A549 treated with Hydrocortisone at 1 μM for 4 hours (cell line): ENCODE data around the gene FBXO44. TPM values are rescaled to one million over a fixed set of nuclear protein-coding genes. Genes with fewer than 3 reads are reported as not detected.

Source experiments
- total RNA-seq: library from RNA; stranded (reverse); fragments of 200-300 nt; extraction: Qiagen RNA extraction; gene quantifications from 5 replicates; pipeline ENCODE4 v1.2.3, GENCODE V29; 2022

FBXO44 gene
- 15.2 to 18.2 TPM (median 16.2 TPM) in 5 replicates for total RNA-seq

GRCh38 chr1:11654137-11654938 lies at the start of gene FBXO44, which contains the start of gene FBXO2:
Gene FBXO44, plus strand, starts transcription at chr1:11654877. Its CDS starts 959 bp downstream, at chr1:11655836.
Gene FBXO2, minus strand, starts transcription at chr1:11654429. Its CDS starts 89 bp downstream, at chr1:11654340.

GRCh38 chr1:11681071-11681771 lies 26.5 kb downstream of the FBXO44 start, which contains the start of gene MAD2L2:
Gene MAD2L2, minus strand, starts transcription at chr1:11681148. Its CDS starts 547 bp downstream, at chr1:11680601.

GRCh38 chr1:11691302-11691914 lies 36.7 kb downstream of the FBXO44 start, which contains the start of gene DRAXIN:
Gene DRAXIN, plus strand, starts transcription at chr1:11691710. Its CDS starts 14,549 bp downstream, at chr1:11706259.

Other genes with a start within 250 kb of the FBXO44 start
- gene DISP3, start 175.7 kb upstream of the FBXO44 start, total RNA-seq = 0.27 to 0.54 TPM (median 0.50 TPM) in 5 replicates
- gene FBXO2, start 448 bp upstream of the FBXO44 start, total RNA-seq = 6.1 to 10.7 TPM (median 9.5 TPM) in 5 replicates
- gene FBXO6, start 9.3 kb downstream of the FBXO44 start, total RNA-seq = 7.2 to 9.4 TPM (median 8.6 TPM) in 5 replicates
- 41.8 to 51.3 TPM (median 49.8 TPM) in 5 replicates for gene MAD2L2, start 26.3 kb downstream of the FBXO44 start, total RNA-seq
- 0.03 to 0.09 TPM (median 0.05 TPM) in 5 replicates for gene DRAXIN, start 36.8 kb downstream of the FBXO44 start, total RNA-seq
- 80.0 to 109 TPM (median 100 TPM) in 5 replicates for gene AGTRAP, start 81.3 kb downstream of the FBXO44 start, total RNA-seq
- not detected in 5 replicates for gene C1orf167, start 107.3 kb downstream of the FBXO44 start, total RNA-seq
- gene MTHFR, start 151.1 kb downstream of the FBXO44 start, total RNA-seq = 4.4 to 5.0 TPM (median 4.7 TPM) in 5 replicates
- 5.3 to 6.3 TPM (median 5.6 TPM) in 5 replicates for gene CLCN6, start 151.3 kb downstream of the FBXO44 start, total RNA-seq
- gene NPPA, start 192.9 kb downstream of the FBXO44 start, total RNA-seq = not detected in 5 replicates
- 0.16 TPM in 1 of 5 replicates, not detected in the others for gene NPPB, start 204.1 kb downstream of the FBXO44 start, total RNA-seq